Measurements from ENCODE around the gene OGFOD3.
"Not testable (repeated sequence)": the region's sequence is repeated elsewhere in the genome, so short reads cannot be mapped to it uniquely, and the experiment has no call there.

Gene OGFOD3

DNA sequence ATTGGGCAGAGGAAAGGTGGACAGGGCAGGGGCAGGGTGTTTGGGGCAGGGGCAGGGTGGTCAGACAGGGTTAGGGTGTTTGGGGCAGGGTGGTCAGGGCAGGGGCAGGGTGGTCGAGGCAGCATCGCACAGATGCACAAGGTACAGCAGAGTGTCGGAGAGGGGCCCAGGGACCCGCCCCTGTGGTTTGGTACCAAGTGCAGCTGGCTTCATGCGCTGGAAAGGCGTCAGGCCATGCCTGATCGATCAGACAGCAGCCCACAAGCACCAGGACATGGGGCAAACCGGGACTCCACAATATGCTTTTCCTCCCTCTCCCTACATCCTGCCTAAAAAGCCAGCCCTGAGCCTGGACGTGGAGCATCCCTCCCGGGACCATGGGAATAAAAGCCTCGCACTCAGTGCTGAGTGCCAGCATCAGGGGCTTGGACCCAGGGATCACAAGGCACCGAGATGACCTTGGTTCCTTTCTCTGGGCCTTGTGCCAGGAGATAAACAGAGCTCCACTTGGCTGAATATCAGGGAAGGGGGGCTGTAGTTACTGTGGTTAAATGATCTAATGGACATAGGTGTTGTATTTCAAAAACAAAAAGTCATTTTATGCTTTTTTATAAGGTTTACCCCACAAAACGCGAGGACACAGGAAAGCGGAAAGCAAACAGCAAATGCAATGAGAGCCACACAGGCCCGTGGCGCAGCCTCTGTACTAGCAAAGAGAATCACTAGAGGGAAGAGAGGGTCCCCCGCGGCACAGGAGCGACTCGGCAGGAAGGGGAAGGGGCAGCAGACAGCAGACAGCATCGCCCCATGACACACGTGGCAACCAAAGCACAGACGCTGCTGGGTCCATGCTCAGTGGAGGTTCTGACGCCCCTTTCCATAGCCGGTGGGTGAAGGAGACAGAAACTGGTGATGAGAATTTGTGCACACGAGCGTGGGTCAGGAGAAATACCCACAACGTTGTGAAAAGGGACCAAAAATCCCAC lies 5.6 kb downstream of the OGFOD3 start:
- no peak for DNase-seq (ENCODE audit: low spot score)
- no peak for TF ChIP-seq CTCF (IDR thresholded peaks at IDR 0.05; ENCODE audit: borderline replicate concordance, control extremely low read depth, extremely low read depth, insufficient read depth, missing control alignments)
- in situ Hi-C loops (cut with MboI; ENCODE audit: low sequenced_read_pairs, unreplicated experiment): no loop called here

DNA sequence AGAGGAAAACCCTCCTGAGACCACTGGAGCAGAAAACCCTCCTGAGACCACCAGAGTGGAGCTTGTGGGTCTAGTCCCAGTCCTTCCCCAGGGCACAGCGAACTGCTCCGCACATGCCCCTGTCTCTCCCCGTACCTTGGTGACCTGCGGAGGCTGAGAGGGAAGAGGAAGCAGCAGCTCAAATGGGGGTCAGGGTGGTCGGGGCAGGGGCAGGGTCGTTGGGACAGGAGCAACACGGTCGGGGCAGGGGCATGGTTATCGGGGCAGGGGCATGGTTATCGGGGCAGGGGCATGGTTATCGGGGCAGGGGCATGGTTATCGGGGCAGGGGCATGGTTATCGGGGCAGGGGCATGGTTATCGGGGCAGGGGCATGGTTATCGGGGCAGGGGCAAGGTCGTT lies 6.3 kb downstream of the OGFOD3 start:
- DNase-seq (ENCODE audit: low spot score); in situ Hi-C loops (cut with MboI; ENCODE audit: low sequenced_read_pairs, unreplicated experiment): not testable (repeated sequence)

- TF ChIP-seq CTCF (IDR thresholded peaks at IDR 0.05; ENCODE audit: borderline replicate concordance, control extremely low read depth, extremely low read depth, insufficient read depth, missing control alignments): no peak
- in situ Hi-C loops (cut with MboI; ENCODE audit: low sequenced_read_pairs, unreplicated experiment): no loop called here
- no peak for DNase-seq (ENCODE audit: low spot score)
Observed at GRCh38 chr17:82411396-82412053, 6.9 kb downstream of the OGFOD3 start.

DNA sequence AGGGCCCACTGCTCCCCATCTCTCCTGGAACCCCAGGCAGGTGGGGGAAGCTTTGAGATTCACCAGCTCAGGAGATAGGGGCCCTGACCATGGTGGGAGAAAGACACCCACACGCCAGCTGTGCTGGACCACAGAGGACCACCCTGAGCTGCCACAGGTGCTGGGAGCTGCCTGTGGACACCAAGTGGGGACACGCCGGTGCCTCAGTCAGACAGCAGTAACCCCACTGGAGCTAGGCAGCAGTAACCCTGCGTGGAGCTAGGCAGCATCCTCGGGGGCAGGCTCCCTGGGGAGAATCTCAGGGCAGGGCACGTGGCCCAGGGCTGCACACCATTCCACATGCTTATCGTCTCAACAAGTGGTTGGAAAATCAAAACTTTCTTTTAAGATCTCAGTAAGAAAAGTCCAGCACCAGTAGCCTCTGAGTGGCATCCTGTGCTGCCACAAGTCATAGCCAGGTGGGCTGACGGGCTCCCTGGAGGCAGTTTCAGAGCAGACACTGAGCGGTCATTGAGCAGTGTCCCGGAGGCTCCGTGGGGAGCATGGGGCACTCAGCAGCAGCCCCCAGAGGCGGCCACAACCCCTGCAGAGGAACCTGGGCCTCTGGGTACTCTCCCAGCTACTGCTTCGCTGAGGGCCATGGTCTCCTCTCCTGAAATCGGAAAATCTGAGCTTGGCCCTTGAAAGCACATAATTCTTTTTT lies 8.2 kb downstream of the OGFOD3 start:
- TF ChIP-seq CTCF (IDR thresholded peaks at IDR 0.05; ENCODE audit: borderline replicate concordance, control extremely low read depth, extremely low read depth, insufficient read depth, missing control alignments): no peak
- in situ Hi-C loops (cut with MboI; ENCODE audit: low sequenced_read_pairs, unreplicated experiment): no loop called here
- no peak for DNase-seq (ENCODE audit: low spot score)

DNA sequence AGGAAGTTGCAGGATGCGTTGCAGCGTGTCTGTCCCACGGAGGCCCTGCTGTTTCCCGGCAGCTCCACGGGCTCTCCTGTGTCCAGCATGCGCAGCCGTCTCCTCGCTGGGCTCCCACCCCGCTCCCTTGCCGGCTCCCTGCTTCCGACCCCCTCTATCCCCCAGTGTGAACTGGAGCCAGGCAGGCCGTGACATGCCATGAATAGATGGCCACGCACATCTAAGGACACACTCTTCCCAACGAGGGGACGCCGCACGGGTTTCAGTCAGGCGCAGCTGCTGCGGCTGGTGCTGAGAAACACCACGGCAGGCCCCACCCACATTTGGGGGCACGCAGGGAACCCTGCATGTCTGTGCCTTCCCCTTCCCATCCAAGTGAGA lies 9.5 kb downstream of the OGFOD3 start:
- TF ChIP-seq CTCF (IDR thresholded peaks at IDR 0.05; ENCODE audit: borderline replicate concordance, control extremely low read depth, extremely low read depth, insufficient read depth, missing control alignments): no peak
- no peak for DNase-seq (ENCODE audit: low spot score)
- in situ Hi-C loops (cut with MboI; ENCODE audit: low sequenced_read_pairs, unreplicated experiment): loop anchor here (5.0 kb wide), 1 partner anchor 57 kb away; no protein-coding TSS in a partner anchor

GRCh38 chr17:82408288-82408937 lies 10.0 kb downstream of the OGFOD3 start:
- in situ Hi-C loops (cut with MboI; ENCODE audit: low sequenced_read_pairs, unreplicated experiment): loop anchor here (5.0 kb wide), 1 partner anchor 56 kb away; no protein-coding TSS in a partner anchor
- no peak for TF ChIP-seq CTCF (IDR thresholded peaks at IDR 0.05; ENCODE audit: borderline replicate concordance, control extremely low read depth, extremely low read depth, insufficient read depth, missing control alignments)
- DNase-seq (ENCODE audit: low spot score): no peak
